ENCODE measurements around the gene PSMB5. TPM values are rescaled to one million over a fixed set of nuclear protein-coding genes. Genes with fewer than 3 reads are reported as not detected.

Gene PSMB5
- total and polyA plus RNA-seq, 2 of the 13 experiments (the other 11 are each of a cell fraction or from before 2014, with no cell fraction given) = 705 to 871 TPM

DNA sequence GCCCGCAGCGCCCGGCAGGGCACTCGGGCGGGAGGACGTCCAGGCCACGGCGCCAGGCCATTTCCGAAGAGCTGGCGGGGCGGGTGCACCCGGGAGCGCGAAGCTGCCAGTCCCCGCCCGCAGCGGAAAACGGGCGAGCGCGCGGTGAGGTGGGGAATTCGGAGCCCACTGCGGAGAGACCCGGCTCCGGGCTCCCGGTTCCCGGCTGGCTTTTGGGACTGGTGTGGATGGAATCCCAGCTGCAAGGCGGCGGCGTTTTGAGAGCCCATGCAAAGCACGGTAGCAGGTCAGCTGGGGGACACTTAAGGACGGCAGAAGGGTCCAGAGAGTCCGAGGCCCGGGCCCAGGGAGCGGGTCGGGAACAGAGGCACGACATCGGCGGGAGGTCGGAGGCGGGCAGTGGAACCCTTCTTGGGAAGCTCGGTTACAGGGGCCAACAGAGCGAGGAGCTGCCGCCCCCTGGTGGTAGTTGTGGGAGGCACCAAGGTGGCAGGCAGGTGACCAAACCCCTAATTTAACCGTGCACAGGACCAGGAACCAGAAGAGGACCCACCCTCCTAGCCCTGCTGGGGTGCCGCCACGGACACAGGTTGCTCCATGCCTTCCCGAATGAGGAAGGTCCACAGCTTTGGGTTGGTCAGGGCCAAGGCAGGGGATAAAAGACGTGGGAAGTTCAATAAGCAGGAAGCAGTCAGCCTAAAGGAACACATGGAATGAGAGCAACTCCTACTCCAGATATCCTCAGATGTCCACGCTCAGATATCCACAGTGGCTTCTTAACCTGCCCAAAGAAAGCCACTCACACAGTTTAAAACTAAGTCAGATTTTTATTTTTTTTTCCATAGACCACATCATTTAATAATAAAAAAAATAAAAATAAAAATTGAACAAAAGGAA is 23.3 kb upstream of the PSMB5 start (continued):
- TF ChIP-seq, protein P1, sequence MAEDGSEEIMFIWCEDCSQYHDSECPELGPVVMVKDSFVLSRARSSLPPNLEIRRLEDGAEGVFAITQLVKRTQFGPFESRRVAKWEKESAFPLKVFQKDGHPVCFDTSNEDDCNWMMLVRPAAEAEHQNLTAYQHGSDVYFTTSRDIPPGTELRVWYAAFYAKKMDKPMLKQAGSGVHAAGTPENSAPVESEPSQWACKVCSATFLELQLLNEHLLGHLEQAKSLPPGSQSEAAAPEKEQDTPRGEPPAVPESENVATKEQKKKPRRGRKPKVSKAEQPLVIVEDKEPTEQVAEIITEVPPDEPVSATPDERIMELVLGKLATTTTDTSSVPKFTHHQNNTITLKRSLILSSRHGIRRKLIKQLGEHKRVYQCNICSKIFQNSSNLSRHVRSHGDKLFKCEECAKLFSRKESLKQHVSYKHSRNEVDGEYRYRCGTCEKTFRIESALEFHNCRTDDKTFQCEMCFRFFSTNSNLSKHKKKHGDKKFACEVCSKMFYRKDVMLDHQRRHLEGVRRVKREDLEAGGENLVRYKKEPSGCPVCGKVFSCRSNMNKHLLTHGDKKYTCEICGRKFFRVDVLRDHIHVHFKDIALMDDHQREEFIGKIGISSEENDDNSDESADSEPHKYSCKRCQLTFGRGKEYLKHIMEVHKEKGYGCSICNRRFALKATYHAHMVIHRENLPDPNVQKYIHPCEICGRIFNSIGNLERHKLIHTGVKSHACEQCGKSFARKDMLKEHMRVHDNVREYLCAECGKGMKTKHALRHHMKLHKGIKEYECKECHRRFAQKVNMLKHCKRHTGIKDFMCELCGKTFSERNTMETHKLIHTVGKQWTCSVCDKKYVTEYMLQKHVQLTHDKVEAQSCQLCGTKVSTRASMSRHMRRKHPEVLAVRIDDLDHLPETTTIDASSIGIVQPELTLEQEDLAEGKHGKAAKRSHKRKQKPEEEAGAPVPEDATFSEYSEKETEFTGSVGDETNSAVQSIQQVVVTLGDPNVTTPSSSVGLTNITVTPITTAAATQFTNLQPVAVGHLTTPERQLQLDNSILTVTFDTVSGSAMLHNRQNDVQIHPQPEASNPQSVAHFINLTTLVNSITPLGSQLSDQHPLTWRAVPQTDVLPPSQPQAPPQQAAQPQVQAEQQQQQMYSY (CRISPR knock-in tag; IDR thresholded peaks at IDR 0.05) = peak; percentile 73; the same call in 1 of the 2 replicates
- peak; percentile 100 for TF ChIP-seq AGO2 (optimal IDR thresholded peaks at IDR 0.05; ENCODE audit: low read depth, low read length)
- no peak for TF ChIP-seq FOXA1 (IDR thresholded peaks at IDR 0.05)
- TF ChIP-seq FOXA1 (CRISPR knock-in tag; IDR thresholded peaks at IDR 0.05) = no peak
- TF ChIP-seq ZNF572 (CRISPR knock-in tag; IDR thresholded peaks at IDR 0.05) = peak; percentile 99
- TF ChIP-seq ZNF558 (CRISPR knock-in tag; IDR thresholded peaks at IDR 0.05; ENCODE audit: borderline replicate concordance) = no peak
- TF ChIP-seq MLLT10 (CRISPR knock-in tag; IDR thresholded peaks at IDR 0.05) = no peak
- TF ChIP-seq, protein P2, sequence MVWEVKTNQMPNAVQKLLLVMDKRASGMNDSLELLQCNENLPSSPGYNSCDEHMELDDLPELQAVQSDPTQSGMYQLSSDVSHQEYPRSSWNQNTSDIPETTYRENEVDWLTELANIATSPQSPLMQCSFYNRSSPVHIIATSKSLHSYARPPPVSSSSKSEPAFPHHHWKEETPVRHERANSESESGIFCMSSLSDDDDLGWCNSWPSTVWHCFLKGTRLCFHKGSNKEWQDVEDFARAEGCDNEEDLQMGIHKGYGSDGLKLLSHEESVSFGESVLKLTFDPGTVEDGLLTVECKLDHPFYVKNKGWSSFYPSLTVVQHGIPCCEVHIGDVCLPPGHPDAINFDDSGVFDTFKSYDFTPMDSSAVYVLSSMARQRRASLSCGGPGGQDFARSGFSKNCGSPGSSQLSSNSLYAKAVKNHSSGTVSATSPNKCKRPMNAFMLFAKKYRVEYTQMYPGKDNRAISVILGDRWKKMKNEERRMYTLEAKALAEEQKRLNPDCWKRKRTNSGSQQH (CRISPR knock-in tag; IDR thresholded peaks at IDR 0.05; ENCODE audit: low read depth) = no peak; the same call in 1 of the 2 replicates
- TF ChIP-seq WIZ (CRISPR knock-in tag; IDR thresholded peaks at IDR 0.05) = peak; percentile 56; the same call in 1 of the 2 replicates
- TF ChIP-seq ZNF460 (CRISPR knock-in tag; IDR thresholded peaks at IDR 0.05; ENCODE audit: borderline replicate concordance) = no peak; the same call in 1 of the 2 replicates
- TF ChIP-seq, protein P3, sequence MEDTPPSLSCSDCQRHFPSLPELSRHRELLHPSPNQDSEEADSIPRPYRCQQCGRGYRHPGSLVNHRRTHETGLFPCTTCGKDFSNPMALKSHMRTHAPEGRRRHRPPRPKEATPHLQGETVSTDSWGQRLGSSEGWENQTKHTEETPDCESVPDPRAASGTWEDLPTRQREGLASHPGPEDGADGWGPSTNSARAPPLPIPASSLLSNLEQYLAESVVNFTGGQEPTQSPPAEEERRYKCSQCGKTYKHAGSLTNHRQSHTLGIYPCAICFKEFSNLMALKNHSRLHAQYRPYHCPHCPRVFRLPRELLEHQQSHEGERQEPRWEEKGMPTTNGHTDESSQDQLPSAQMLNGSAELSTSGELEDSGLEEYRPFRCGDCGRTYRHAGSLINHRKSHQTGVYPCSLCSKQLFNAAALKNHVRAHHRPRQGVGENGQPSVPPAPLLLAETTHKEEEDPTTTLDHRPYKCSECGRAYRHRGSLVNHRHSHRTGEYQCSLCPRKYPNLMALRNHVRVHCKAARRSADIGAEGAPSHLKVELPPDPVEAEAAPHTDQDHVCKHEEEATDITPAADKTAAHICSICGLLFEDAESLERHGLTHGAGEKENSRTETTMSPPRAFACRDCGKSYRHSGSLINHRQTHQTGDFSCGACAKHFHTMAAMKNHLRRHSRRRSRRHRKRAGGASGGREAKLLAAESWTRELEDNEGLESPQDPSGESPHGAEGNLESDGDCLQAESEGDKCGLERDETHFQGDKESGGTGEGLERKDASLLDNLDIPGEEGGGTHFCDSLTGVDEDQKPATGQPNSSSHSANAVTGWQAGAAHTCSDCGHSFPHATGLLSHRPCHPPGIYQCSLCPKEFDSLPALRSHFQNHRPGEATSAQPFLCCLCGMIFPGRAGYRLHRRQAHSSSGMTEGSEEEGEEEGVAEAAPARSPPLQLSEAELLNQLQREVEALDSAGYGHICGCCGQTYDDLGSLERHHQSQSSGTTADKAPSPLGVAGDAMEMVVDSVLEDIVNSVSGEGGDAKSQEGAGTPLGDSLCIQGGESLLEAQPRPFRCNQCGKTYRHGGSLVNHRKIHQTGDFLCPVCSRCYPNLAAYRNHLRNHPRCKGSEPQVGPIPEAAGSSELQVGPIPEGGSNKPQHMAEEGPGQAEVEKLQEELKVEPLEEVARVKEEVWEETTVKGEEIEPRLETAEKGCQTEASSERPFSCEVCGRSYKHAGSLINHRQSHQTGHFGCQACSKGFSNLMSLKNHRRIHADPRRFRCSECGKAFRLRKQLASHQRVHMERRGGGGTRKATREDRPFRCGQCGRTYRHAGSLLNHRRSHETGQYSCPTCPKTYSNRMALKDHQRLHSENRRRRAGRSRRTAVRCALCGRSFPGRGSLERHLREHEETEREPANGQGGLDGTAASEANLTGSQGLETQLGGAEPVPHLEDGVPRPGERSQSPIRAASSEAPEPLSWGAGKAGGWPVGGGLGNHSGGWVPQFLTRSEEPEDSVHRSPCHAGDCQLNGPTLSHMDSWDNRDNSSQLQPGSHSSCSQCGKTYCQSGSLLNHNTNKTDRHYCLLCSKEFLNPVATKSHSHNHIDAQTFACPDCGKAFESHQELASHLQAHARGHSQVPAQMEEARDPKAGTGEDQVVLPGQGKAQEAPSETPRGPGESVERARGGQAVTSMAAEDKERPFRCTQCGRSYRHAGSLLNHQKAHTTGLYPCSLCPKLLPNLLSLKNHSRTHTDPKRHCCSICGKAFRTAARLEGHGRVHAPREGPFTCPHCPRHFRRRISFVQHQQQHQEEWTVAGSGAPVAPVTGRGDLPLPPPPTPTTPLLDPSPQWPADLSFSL (CRISPR knock-in tag; IDR thresholded peaks at IDR 0.05) = peak; percentile 51; the same call in 1 of the 2 replicates
- TF ChIP-seq ZNF652 (CRISPR knock-in tag; IDR thresholded peaks at IDR 0.05; ENCODE audit: borderline replicate concordance, low read depth) = no peak; the same call in 1 of the 2 replicates
- TF ChIP-seq SMYD3 (CRISPR knock-in tag; IDR thresholded peaks at IDR 0.05) = peak; percentile 91
- peak; percentile 90 for TF ChIP-seq ZSCAN31 (CRISPR knock-in tag; IDR thresholded peaks at IDR 0.05; ENCODE audit: low read depth)
- TF ChIP-seq CBX5 (CRISPR knock-in tag; IDR thresholded peaks at IDR 0.05; ENCODE audit: borderline replicate concordance) = 0 out of 2 replicates have a peak, but pooled peaks have one; percentile 76
- TF ChIP-seq HMGA1 (CRISPR knock-in tag; conservative IDR thresholded peaks at IDR 0.05) = no peak; the same call in 1 of the 2 replicates
